ENCODE data around the gene CHD6.

- TF ChIP-seq CTCF (IDR thresholded peaks at IDR 0.05) (no peak), POLR2A (IDR thresholded peaks at IDR 0.05) (no peak)
Observed at GRCh38 chr20:41352106-41352505, 266.1 kb downstream of the CHD6 start.

All from heart left ventricle (tissue), 13 donors.